Measurements from ENCODE around the gene SOX5.

- TF ChIP-seq POLR2A (IDR thresholded peaks at IDR 0.05) (no peak), CTCF (IDR thresholded peaks at IDR 0.05) (no peak)
These were observed 408.9 kb downstream of the SOX5 start for GRCh38 chr12:23540572-23540971.

All from esophagus squamous epithelium (tissue), 4 donors.